ENCODE data around the gene CRTAC1. TPM values are rescaled to one million over a fixed set of nuclear protein-coding genes. Genes with fewer than 3 reads are reported as not detected.

CRTAC1 gene
- total RNA-seq, 1 donor from 2014 or later = 0.37 TPM

DNA sequence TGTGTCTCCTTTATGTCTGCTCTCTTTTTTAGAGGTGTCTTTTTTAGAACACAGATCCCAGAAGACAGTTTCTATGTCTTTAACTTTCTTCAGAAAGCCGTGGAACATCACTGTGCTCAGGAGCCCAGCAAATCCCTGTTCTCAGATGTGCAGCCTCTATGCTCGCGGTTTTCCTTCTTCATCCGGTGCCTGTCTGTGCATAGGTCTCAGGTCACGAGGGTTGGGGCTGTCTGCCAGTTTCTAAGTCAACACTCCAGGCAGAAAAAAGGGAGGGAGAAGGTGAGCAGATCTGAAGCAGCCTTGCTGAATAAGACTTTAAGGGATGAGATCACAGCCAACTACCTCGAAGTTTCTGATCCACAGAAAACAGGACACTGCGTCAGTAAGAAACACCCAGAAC lies 68.5 kb downstream of the CRTAC1 start:
- Mint-ChIP-seq H3K36me3 (ENCODE audit: low read depth) (no peaks in the 10 kb centered on the region), H3K27me3 (ENCODE audit: low read depth) (peaks cover 50% of the 10 kb centered on the region), H3K9me3 (ENCODE audit: low read depth) (no peaks in the 10 kb centered on the region), H3K27ac (ENCODE audit: unreplicated experiment) (no peak overlapping the region), H3K4me3 (ENCODE audit: unreplicated experiment) (no peak overlapping the region), H3K4me1 (ENCODE audit: low read depth) (no peaks in the 10 kb centered on the region)
- no peak for DNase-seq (ENCODE audit: low spot score)
- TF ChIP-seq, protein P1, sequence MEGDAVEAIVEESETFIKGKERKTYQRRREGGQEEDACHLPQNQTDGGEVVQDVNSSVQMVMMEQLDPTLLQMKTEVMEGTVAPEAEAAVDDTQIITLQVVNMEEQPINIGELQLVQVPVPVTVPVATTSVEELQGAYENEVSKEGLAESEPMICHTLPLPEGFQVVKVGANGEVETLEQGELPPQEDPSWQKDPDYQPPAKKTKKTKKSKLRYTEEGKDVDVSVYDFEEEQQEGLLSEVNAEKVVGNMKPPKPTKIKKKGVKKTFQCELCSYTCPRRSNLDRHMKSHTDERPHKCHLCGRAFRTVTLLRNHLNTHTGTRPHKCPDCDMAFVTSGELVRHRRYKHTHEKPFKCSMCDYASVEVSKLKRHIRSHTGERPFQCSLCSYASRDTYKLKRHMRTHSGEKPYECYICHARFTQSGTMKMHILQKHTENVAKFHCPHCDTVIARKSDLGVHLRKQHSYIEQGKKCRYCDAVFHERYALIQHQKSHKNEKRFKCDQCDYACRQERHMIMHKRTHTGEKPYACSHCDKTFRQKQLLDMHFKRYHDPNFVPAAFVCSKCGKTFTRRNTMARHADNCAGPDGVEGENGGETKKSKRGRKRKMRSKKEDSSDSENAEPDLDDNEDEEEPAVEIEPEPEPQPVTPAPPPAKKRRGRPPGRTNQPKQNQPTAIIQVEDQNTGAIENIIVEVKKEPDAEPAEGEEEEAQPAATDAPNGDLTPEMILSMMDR (IDR thresholded peaks at IDR 0.05) = no peak

DNA sequence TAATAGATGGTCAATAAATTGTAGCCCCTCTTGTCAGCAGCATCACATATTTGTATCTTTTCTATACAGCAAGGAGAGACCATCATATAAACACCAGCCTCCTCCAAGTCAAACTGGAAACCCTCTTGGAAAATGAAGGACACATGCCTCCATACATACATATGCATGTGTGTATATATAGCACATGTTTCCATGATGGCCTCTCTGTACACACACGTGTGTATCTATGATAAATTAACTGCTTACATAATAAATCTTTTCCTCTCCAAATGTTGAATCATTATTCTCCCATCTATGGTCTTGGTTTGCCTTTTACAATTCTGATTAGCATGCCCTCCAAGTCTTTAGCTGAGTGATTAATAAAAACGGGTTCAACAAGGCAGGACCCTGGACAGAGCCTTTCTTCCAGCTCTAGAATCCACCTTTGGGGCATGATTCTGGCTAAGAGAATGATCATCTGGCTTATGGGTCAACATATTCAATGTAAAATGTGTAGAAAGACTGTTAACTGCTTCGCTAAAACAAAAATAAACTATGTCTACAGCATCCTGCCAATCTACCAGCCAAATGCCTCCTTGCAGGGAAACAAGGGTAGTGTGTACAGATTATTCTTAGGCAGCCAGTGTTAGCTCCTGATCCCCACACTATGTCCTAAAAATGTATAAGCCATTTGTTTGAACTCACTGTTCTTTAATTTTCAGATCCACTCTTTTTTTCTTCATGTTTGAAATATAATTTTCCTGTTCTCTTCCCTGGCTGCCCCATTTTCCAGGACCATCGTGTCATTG lies 70.0 kb downstream of the CRTAC1 start:
- Mint-ChIP-seq H3K27ac (ENCODE audit: unreplicated experiment) (no peak overlapping the region), H3K4me3 (ENCODE audit: unreplicated experiment) (no peak overlapping the region), H3K36me3 (ENCODE audit: low read depth) (no peaks in the 10 kb centered on the region), H3K9me3 (ENCODE audit: low read depth) (no peaks in the 10 kb centered on the region), H3K27me3 (ENCODE audit: low read depth) (peaks cover 49% of the 10 kb centered on the region), H3K4me1 (ENCODE audit: low read depth) (no peaks in the 10 kb centered on the region)
- TF ChIP-seq, protein P1 (IDR thresholded peaks at IDR 0.05) = no peak
- DNase-seq (ENCODE audit: low spot score) = no peak

DNA sequence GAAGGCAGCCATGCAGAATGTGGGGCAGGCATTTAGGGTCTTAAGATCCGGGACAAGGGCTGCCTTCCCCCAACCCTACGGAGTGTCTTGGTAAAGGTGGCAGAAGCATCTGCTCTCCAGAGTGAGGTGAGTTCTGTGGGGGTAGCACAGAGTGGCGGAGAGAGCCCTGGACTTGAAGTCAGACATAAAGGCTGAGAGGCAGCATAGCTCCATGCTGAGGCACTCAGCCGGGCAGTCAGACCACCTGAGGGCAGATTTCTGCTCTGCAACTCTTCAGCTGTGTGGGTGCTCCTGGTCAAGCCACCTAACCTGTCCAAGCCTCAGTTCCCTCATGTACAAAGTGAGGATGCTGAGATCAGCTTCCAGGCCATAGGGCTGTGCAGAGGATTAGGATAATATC lies 81.0 kb downstream of the CRTAC1 start:
- Mint-ChIP-seq H3K36me3 (ENCODE audit: low read depth) (no peaks in the 10 kb centered on the region), H3K27me3 (ENCODE audit: low read depth) (peaks cover 38% of the 10 kb centered on the region), H3K27ac (ENCODE audit: unreplicated experiment) (no peak overlapping the region), H3K4me3 (ENCODE audit: unreplicated experiment) (no peak overlapping the region), H3K9me3 (ENCODE audit: low read depth) (peaks cover 4% of the 10 kb centered on the region), H3K4me1 (ENCODE audit: low read depth) (no peaks in the 10 kb centered on the region)
- TF ChIP-seq, protein P1 (IDR thresholded peaks at IDR 0.05) = no peak
- DNase-seq (ENCODE audit: low spot score) = no peak

DNA sequence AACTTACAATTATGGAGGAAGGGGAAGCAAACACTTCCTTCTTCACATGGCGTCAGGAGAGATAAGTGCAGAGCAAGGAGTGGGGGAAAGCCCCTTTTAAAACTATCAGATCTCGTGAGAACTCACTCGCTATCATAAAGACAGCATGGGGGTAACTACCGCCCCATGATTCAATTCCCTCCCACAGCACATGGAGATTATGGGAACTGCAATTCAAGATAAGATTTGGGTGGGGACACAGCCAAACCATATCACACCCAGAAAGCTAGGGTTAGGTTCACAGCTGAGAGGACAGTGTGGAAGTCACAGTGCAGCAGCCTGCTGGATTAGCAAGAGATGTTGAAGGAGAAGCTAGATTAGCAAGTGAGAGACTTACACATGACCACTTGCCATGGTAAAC lies 81.6 kb downstream of the CRTAC1 start:
- peaks cover 5% of the 10 kb centered on the region for H3K9me3 Mint-ChIP-seq (ENCODE audit: low read depth)
- H3K4me1 Mint-ChIP-seq (ENCODE audit: low read depth) = no peaks in the 10 kb centered on the region
- DNase-seq (ENCODE audit: low spot score) = no peak
- H3K4me3 Mint-ChIP-seq (ENCODE audit: unreplicated experiment) = no peak overlapping the region
- H3K36me3 Mint-ChIP-seq (ENCODE audit: low read depth) = no peaks in the 10 kb centered on the region
- TF ChIP-seq, protein P1 (IDR thresholded peaks at IDR 0.05) = no peak
- no peak overlapping the region for H3K27ac Mint-ChIP-seq (ENCODE audit: unreplicated experiment)
- H3K27me3 Mint-ChIP-seq (ENCODE audit: low read depth) = peaks cover 36% of the 10 kb centered on the region

DNA sequence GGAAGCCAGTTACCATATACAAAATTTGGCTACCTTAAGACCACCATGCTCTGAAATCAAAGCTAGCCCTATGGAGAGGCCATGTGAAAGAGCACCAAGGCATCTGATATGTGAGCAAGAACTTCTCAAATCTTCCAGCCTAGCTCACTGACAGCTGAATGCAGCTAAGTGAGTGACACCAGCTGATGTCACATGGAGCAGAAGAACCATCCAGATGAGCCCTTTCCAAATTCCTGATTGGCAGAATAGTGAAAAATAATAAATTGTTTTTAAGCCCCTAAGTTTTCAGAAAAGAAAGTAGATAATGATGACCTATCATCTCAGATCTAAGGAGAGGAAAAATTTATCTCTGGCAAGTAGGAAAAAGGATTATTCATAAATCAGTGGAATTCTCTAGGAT lies 85.6 kb downstream of the CRTAC1 start:
- peaks cover 41% of the 10 kb centered on the region for H3K27me3 Mint-ChIP-seq (ENCODE audit: low read depth)
- TF ChIP-seq, protein P1 (IDR thresholded peaks at IDR 0.05) = no peak
- H3K36me3 Mint-ChIP-seq (ENCODE audit: low read depth) = no peaks in the 10 kb centered on the region
- no peak for DNase-seq (ENCODE audit: low spot score)
- peaks cover 9% of the 10 kb centered on the region for H3K9me3 Mint-ChIP-seq (ENCODE audit: low read depth)
- no peak overlapping the region for H3K27ac Mint-ChIP-seq (ENCODE audit: unreplicated experiment)
- H3K4me3 Mint-ChIP-seq (ENCODE audit: unreplicated experiment) = no peak overlapping the region
- no peaks in the 10 kb centered on the region for H3K4me1 Mint-ChIP-seq (ENCODE audit: low read depth)
